Peyer's patch (tissue), 4 donors: ENCODE measurements around the gene CD34. TPM values are rescaled to one million over a fixed set of nuclear protein-coding genes. Genes with fewer than 3 reads are reported as not detected.

Experiments
- DNase-seq, 3 donors: peaks; one replicate each; pipeline ENCODE4 v3.0.0-alpha.2; 2017 to 2019
- H3K27ac ChIP-seq, 4 donors: fragments of 200-600 bp; sonication (generic); one replicate each; pipeline ENCODE4 v1.5.1; 2016 to 2019
- H3K27me3 ChIP-seq, 2 donors: fragments of 200-600 bp; sonication (generic); one replicate each; pipeline ENCODE4 v1.5.1; 2019
- H3K36me3 ChIP-seq, 3 donors: fragments of 200-600 bp; sonication (generic); one replicate each; pipeline ENCODE4 v1.5.1; 2016 to 2019
- H3K4me1 ChIP-seq, 4 donors: fragments of 200-600 bp; sonication (generic); one replicate each; pipeline ENCODE4 v1.5.1; 2016 to 2019
- H3K4me3 ChIP-seq, 4 donors: fragments of 200-600 bp; sonication (generic); 1 replicate in 3 of 4; 2 replicates in 1 of 4; pipeline ENCODE4 v1.5.1; 2016 to 2019; ENCODE audit warnings: mild to moderate bottlenecking in 1 of 4
- H3K9me3 ChIP-seq, 4 donors: fragments of 200-600 bp; sonication (generic); one replicate each; pipeline ENCODE4 v1.5.1; 2016 to 2019; ENCODE audit warnings: mild to moderate bottlenecking in 1 of 4
- CTCF ChIP-seq, 6 experiments: fragments of 450-650 bp in 4 of 6; fragments of 200-600 bp in 2 of 6; sonication (generic) in 1 of 6; IDR thresholded peaks; one replicate each; pipeline ENCODE4 v1.5.1; 2017 to 2019; ENCODE audit warnings: antibody characterized with exemption in 6 of 6, mild to moderate bottlenecking in 3 of 6, moderate library complexity in 1 of 6
- POLR2A ChIP-seq, 2 donors: fragments of 450-650 bp; IDR thresholded peaks; one replicate each; pipeline ENCODE4 v1.5.1; 2017; ENCODE audit warnings: antibody characterized with exemption in 2 of 2, mild to moderate bottlenecking in 2 of 2, moderate library complexity in 2 of 2
- total RNA-seq, 4 donors: library from RNA; depleted of rRNA; stranded (reverse); fragments of >200 nt; gene quantifications; one replicate each; pipeline ENCODE4 v1.1.0, GENCODE V29; 2016

The CD34 gene
- total RNA-seq, 4 donors from 2014 or later = 4.6 to 21.9 (median 19.6) TPM

DNA sequence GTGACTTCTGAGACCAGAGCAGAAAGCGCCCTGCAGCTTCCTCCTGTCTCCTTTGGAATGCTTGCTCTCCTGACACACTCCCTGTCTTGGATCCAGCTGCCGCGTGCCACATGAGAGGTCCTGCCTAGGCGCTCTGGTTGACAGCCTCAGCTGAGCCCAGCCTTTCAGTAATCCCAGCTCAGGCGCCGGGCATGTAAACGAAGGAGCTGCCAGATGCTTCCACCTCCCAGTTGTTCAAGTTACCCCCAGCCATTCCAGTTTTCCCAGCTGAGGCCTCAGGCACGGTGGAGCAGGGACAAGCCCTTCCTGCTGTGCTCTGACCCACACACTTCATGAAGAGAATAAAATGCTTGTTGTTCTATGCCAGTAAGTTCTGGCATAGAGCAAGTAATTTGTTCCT, 14.3 kb upstream of the CD34 start:
- DNase-seq = no peak

GRCh38 chr1:207923561-207923960, 12.6 kb upstream of the CD34 start:
- TF ChIP-seq POLR2A (IDR thresholded peaks at IDR 0.05) = no peak
- TF ChIP-seq CTCF (IDR thresholded peaks at IDR 0.05) = no peak
- H3K4me3 ChIP-seq = no peak overlapping the region
- no peaks in the 10 kb centered on the region for H3K4me1 ChIP-seq
- H3K9me3 ChIP-seq = no peaks in the 10 kb centered on the region
- no peaks in the 10 kb centered on the region for H3K27me3 ChIP-seq
- DNase-seq = no peak
- H3K36me3 ChIP-seq = no peaks in the 10 kb centered on the region
- peak overlapping the region in 1 of 4 donors; percentile 19 for H3K27ac ChIP-seq

More for the DNA sequence above, 14.3 kb upstream of the CD34 start:
- Histone ChIP-seq H3K9me3 (no peaks in the 10 kb centered on the region), H3K4me3 (no peak overlapping the region), H3K36me3 (no peaks in the 10 kb centered on the region), H3K27ac (peak overlapping the region in 1 of 4 donors; percentile 35), H3K27me3 (no peaks in the 10 kb centered on the region), H3K4me1 (no peaks in the 10 kb centered on the region)
- no peak for TF ChIP-seq POLR2A (IDR thresholded peaks at IDR 0.05)
- no peak for TF ChIP-seq CTCF (IDR thresholded peaks at IDR 0.05)

- no peaks in the 10 kb centered on the region for H3K4me1 ChIP-seq
- H3K9me3 ChIP-seq = no peaks in the 10 kb centered on the region
- H3K36me3 ChIP-seq = no peaks in the 10 kb centered on the region
- no peaks in the 10 kb centered on the region for H3K27me3 ChIP-seq
- H3K27ac ChIP-seq = peak overlapping the region in 1 of 4 donors; percentile 22
- no peak for TF ChIP-seq CTCF (IDR thresholded peaks at IDR 0.05)
- TF ChIP-seq POLR2A (IDR thresholded peaks at IDR 0.05) = no peak
- DNase-seq = no peak
- no peak overlapping the region for H3K4me3 ChIP-seq
Observed at GRCh38 chr1:207923121-207923520, 12.2 kb upstream of the CD34 start.

GRCh38 chr1:207922554-207922953, 11.6 kb upstream of the CD34 start:
- Histone ChIP-seq H3K36me3 (no peaks in the 10 kb centered on the region), H3K4me3 (no peak overlapping the region), H3K27me3 (no peaks in the 10 kb centered on the region), H3K27ac (peak overlapping the region in 1 of 4 donors; percentile 22), H3K4me1 (no peaks in the 10 kb centered on the region), H3K9me3 (no peaks in the 10 kb centered on the region)
- TF ChIP-seq POLR2A (IDR thresholded peaks at IDR 0.05) (no peak), CTCF (IDR thresholded peaks at IDR 0.05) (no peak)
- DNase-seq = no peak

DNA sequence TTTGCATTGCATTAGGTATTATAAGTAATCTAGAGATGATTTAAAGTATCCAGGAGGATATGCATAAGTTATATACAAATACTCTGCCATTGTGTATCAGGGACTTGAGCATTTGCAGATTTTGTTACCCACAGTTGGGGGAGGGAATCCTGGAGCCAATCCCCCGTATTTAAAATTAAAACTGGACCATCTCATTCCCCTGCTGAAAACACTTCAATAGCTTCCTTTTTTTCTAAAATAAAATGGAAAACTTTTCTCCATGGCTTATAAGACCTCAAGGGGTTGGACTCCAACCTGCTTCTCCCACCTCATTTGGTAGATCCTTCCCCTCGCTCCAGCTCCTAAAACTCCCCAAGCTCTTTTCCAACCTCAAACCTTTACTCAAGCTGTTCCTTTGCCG, 10.4 kb upstream of the CD34 start:
- TF ChIP-seq CTCF (IDR thresholded peaks at IDR 0.05) (no peak), POLR2A (IDR thresholded peaks at IDR 0.05) (no peak)
- Histone ChIP-seq H3K27ac (no peak overlapping the region), H3K4me3 (no peak overlapping the region), H3K9me3 (no peaks in the 10 kb centered on the region), H3K27me3 (no peaks in the 10 kb centered on the region), H3K4me1 (no peaks in the 10 kb centered on the region), H3K36me3 (no peaks in the 10 kb centered on the region)
- DNase-seq = no peak

DNA sequence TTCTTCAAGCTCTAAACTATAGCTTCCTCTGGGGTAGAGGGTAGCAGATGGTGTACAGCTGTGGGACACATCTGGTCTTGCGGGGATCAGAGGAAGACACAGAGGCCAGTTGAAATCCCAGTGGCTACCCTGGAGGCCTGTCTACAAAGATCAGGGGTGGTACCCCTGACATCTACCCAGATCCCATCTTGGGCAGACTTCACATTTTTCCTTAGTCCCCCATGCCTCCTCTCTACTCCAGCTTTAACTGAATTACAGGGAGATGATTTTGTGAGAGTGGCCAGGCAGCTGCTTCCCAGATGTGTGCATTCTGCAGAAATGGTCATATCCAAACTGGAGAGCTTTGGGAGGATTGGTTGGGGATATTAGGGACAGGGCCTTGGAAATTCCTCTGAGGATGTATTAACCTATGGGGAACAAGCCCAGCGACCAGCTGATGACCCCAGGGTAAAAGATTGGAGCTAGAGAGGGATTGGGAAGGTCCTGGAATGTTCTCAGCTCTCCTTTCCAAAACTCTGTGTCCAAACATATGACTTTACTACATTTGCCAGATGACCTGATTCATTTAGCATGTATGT, 9.6 kb upstream of the CD34 start:
- DNase-seq = no peak
- TF ChIP-seq CTCF (IDR thresholded peaks at IDR 0.05) (no peak), POLR2A (IDR thresholded peaks at IDR 0.05) (no peak)
- Histone ChIP-seq H3K27ac (peak overlapping the region in 1 of 4 donors; percentile 46), H3K4me3 (no peak overlapping the region), H3K27me3 (no peaks in the 10 kb centered on the region), H3K36me3 (no peaks in the 10 kb centered on the region), H3K9me3 (no peaks in the 10 kb centered on the region), H3K4me1 (no peaks in the 10 kb centered on the region)
